Central memory CD8-positive, alpha-beta T cell (primary cell): Measurements from ENCODE around the gene FAM81A.
"Not testable (repeated sequence)": the region's sequence is repeated elsewhere in the genome, so short reads cannot be mapped to it uniquely, and the experiment has no call there.

ENCODE experiments used
- ATAC-seq: fragments of 150-1000 bp; cut with Tn5 transposase; replicated peaks from 2 replicates; pipeline ENCODE4 v1.10.0; 2022; ENCODE audit warnings: mild to moderate bottlenecking, moderate FRiP score, moderate number of reproducible peaks; ENCODE audit not compliant: poor library complexity, severe bottlenecking; ENCODE audit errors: extremely low read depth
- DNase-seq, 2 donors: peaks; one replicate each; pipeline ENCODE4 v3.0.0; 2021; ENCODE audit warnings: low spot score in 2 of 2
- H3K27ac Mint-ChIP-seq: one replicate; pipeline ENCODE4 v1.8.0; 2022; ENCODE audit warnings: low read depth, mild to moderate bottlenecking, moderate library complexity, mixed read lengths
- H3K27me3 Mint-ChIP-seq: one replicate; pipeline ENCODE4 v1.8.0; 2022; ENCODE audit warnings: mixed read lengths
- H3K36me3 Mint-ChIP-seq: one replicate; pipeline ENCODE4 v1.8.0; 2022; ENCODE audit warnings: mild to moderate bottlenecking, moderate library complexity, mixed read lengths; ENCODE audit not compliant: insufficient read depth
- H3K4me1 Mint-ChIP-seq: one replicate; pipeline ENCODE4 v1.8.0; 2022; ENCODE audit warnings: mixed read lengths
- H3K4me3 Mint-ChIP-seq: one replicate; pipeline ENCODE4 v1.8.0; 2022; ENCODE audit warnings: mild to moderate bottlenecking, moderate library complexity, mixed read lengths
- H3K9me3 Mint-ChIP-seq: one replicate; pipeline ENCODE4 v1.8.0; 2022; ENCODE audit warnings: mixed read lengths

FAM81A gene

DNA sequence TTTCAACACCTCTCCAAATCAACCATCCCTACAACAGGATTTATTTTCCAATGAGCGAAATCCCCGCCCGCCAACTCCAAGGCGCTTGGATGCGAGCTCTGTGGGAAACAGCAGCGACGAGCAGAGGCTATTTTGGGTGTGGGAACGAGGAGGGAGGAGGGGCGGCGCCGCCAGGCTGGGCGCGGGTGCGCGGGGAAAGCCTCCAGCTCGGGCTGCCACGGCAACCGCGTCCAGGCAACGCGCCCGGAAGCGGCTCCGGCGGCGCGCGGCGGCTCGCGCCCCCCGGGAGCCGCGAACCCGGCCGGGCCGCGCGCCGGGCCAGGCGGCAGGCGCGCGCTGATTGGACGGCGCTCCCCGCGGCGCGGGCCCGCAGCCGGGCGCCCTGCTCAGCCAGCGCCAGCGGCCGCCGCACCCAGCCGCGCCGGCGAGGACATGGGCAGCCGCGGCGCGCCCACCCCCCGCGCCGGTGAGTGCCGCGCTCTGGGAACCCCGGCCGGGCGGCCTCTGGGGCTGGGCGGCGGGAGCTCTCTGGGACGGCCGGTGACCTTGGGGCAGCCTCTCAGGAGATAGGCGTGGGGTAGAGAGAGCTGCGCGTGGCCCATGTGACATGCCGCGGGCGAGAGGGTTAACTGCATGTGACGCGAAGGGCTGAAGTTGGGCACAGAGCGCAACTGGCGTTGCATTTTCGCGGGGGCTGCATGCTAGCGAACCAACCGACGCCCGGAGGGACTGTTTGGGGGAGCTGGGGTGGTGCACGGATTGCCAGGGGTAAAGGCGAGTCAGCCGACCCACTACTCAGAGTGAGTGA is at the start of gene FAM81A:
FAM81A (plus strand) TSS at position 370 of the 808 bp plus-strand sequence. CDS start 20,441 bp downstream, outside the sequence.
- DNase-seq (no peak), ATAC-seq (peak; percentile 46)
- H3K27ac Mint-ChIP-seq: no peak within 1 kb of the TSS
- peaks cover 65% of the 10 kb centered on the region for H3K27me3 Mint-ChIP-seq
- H3K4me1 Mint-ChIP-seq: peaks cover 13% of the 10 kb centered on the region
- H3K36me3 Mint-ChIP-seq: peaks cover 3% of the 10 kb centered on the region
- H3K9me3 Mint-ChIP-seq: no peaks in the 10 kb centered on the region
- peak within 1 kb of the TSS; percentile 69 for H3K4me3 Mint-ChIP-seq

DNA sequence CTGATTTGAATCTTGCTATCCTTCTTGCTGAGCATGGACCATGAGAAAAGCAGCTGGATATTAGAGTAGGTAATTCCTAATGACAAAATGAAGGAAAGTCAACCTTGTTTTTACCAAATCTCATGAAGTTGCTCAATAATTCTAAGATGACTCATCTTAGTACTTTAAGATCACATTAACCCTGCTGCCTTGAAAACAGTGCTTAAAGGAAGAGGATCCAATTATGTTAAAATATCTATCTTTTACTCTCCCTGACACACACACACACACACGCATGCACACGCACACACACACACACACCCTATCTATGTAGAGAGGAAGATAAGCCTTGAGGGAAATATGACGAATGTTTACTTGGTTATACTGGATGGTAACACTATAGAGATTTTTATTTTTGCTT is 49.3 kb upstream of the FAM81A start:
- Mint-ChIP-seq H3K4me3 (no peak overlapping the region), H3K27ac (no peak overlapping the region), H3K27me3 (peaks cover 7% of the 10 kb centered on the region), H3K9me3 (no peaks in the 10 kb centered on the region), H3K4me1 (peaks cover 6% of the 10 kb centered on the region), H3K36me3 (peaks cover 2% of the 10 kb centered on the region)
- ATAC-seq (no peak), DNase-seq (no peak)

DNA sequence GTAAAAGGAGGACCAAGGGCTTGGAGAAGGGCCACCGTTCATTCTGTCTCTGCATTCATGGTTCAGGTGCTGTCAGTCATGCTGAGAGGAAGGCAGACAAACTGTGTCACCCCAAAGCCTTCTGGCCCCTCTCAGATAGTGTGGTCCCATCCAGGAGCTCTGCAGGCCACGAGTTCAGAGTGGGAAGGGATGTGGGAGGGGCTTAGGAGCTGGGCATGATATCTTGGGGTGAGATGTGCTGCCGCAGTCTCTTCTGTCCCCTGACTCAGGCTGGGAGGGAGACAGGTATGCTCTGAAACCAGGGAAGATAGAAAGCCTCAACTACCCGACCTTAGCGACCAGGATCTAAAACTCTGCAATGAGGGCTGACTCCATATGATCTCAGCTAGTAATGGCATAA is 45.7 kb upstream of the FAM81A start:
- no peak for ATAC-seq
- no peaks in the 10 kb centered on the region for H3K4me1 Mint-ChIP-seq
- H3K36me3 Mint-ChIP-seq: no peaks in the 10 kb centered on the region
- no peak overlapping the region for H3K27ac Mint-ChIP-seq
- H3K9me3 Mint-ChIP-seq: no peaks in the 10 kb centered on the region
- peaks cover 25% of the 10 kb centered on the region for H3K27me3 Mint-ChIP-seq
- no peak overlapping the region for H3K4me3 Mint-ChIP-seq
- no peak for DNase-seq

DNA sequence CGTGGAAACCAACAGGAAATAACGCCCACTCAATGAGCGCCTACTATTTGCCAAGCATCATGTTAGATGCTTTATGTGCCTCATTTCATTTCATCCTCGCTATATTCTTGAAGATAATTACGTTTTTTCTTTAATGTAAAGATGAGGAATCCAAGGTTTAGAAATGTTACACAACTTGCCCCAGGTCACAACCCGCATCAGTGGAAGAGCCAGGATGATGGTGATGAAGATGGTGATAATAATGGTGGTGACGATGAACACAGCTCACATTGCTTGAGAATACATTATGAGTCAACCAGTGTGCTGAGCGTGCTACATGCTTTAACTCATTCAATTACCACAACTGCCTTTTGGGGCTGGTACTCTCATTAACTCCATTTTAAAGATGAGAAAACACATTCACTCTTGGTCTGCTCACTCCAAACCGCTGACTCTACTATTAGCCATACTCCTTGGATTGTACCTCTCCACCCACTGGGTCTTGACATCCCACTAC is 43.8 kb upstream of the FAM81A start:
- H3K4me1 Mint-ChIP-seq: no peaks in the 10 kb centered on the region
- H3K36me3 Mint-ChIP-seq: peaks cover 1% of the 10 kb centered on the region
- no peak overlapping the region for H3K27ac Mint-ChIP-seq
- no peaks in the 10 kb centered on the region for H3K9me3 Mint-ChIP-seq
- peaks cover 34% of the 10 kb centered on the region for H3K27me3 Mint-ChIP-seq
- ATAC-seq (no peak), DNase-seq (no peak)
- no peak overlapping the region for H3K4me3 Mint-ChIP-seq

DNA sequence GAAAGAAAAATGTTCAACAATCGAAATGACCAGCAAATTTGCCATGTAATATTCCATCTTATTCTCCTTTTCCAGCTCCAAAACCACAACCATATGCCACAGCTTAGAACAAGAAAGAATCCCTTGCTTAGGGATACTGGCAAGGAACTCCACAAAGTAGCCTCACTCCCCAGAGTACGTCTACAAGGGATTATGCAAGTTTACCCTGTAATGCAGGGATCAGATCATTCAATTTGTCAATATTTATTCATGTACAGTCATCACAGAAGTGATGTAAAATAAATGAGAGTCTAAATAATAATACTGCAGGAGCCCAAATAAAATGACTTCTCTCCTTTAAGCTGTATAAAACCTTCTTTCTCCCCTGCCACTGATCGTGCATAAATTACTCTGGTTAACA is 41.8 kb upstream of the FAM81A start:
- DNase-seq (no peak), ATAC-seq (no peak)
- no peaks in the 10 kb centered on the region for H3K4me1 Mint-ChIP-seq
- no peak overlapping the region for H3K4me3 Mint-ChIP-seq
- H3K27me3 Mint-ChIP-seq: peaks cover 50% of the 10 kb centered on the region
- H3K9me3 Mint-ChIP-seq: no peaks in the 10 kb centered on the region
- H3K36me3 Mint-ChIP-seq: peaks cover 1% of the 10 kb centered on the region
- no peak overlapping the region for H3K27ac Mint-ChIP-seq

DNA sequence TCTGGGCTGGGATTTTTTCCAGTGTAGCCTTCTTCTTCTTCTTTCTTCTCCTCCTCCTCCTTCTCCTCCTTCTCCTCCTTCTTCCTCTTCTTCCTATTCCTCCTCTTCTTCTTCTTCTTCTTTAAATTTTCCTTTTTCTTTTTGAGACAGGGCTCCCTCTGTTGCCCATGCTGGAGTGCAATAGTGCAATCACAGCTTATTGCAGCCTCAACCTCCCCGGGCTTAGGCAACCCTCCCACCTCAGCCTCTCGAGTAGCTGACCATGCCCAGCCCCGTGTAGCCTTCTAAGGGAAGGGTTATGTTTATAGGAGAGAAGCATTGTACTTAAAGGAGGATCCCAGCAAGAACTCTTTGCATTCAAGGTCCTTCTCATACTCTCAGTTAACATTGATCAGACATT is 41.3 kb upstream of the FAM81A start:
- no peak for ATAC-seq
- Mint-ChIP-seq H3K9me3 (no peaks in the 10 kb centered on the region), H3K27ac (no peak overlapping the region), H3K4me1 (no peaks in the 10 kb centered on the region), H3K27me3 (peaks cover 54% of the 10 kb centered on the region), H3K36me3 (peaks cover 1% of the 10 kb centered on the region), H3K4me3 (no peak overlapping the region)
- no peak for DNase-seq

DNA sequence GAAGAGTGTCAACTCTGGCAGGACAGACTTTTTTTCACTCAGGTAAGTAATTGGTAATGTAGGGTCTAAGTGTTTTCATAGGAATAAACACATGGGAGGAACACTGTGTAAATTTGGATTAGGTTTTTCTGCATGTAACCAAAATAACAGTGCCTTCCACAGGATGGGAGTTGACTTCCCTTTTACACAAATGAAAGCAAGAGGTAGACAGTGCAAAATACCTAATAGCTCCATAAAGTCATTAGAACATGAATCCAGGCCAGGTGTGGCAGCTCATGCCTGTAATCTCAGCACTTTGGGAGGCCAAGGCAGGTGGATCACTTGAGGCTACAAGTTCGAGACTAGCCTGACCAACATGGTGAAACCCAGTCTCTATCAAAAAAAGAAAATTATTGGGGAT is 39.8 kb upstream of the FAM81A start:
- H3K27ac Mint-ChIP-seq: no peak overlapping the region
- no peak overlapping the region for H3K4me3 Mint-ChIP-seq
- DNase-seq (no peak), ATAC-seq (no peak)
- H3K4me1 Mint-ChIP-seq: no peaks in the 10 kb centered on the region
- H3K27me3 Mint-ChIP-seq: peaks cover 51% of the 10 kb centered on the region
- no peaks in the 10 kb centered on the region for H3K9me3 Mint-ChIP-seq
- peaks cover 1% of the 10 kb centered on the region for H3K36me3 Mint-ChIP-seq

DNA sequence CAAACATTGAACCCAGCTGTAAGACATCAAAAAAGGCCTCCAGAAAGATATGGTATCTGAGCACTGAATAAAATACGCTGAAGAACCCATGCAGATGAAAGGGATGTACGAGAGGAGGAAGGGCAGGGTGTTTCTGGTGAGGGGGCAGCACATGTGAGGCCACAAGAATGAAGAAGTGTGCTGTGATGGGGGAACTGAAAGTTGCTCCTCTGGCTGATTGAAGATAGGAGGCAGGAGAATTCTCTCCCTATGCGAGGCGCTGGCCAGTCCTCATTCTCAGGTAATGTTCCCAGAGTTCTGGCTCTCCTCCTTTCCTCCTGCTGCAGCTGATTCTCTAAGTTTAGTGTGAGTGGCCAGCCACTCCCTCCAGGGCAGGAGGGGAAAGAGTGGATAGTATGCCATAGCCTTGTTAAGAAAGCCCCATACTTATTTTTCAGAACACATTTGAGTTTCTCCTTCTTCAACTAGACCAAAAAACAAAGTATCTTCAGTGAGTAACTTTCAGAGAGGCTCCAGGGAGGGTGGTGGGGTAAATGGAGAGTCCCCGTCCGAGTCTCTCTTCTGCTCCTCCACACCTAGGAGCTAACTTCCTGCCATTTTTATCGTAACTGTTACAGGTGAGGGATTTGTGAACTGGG is 38.4 kb upstream of the FAM81A start:
- ATAC-seq (peak; percentile 40), DNase-seq (no peak)
- Mint-ChIP-seq H3K4me1 (no peaks in the 10 kb centered on the region), H3K27me3 (peaks cover 52% of the 10 kb centered on the region), H3K4me3 (no peak overlapping the region), H3K36me3 (peaks cover 1% of the 10 kb centered on the region), H3K9me3 (no peaks in the 10 kb centered on the region), H3K27ac (no peak overlapping the region)

DNA sequence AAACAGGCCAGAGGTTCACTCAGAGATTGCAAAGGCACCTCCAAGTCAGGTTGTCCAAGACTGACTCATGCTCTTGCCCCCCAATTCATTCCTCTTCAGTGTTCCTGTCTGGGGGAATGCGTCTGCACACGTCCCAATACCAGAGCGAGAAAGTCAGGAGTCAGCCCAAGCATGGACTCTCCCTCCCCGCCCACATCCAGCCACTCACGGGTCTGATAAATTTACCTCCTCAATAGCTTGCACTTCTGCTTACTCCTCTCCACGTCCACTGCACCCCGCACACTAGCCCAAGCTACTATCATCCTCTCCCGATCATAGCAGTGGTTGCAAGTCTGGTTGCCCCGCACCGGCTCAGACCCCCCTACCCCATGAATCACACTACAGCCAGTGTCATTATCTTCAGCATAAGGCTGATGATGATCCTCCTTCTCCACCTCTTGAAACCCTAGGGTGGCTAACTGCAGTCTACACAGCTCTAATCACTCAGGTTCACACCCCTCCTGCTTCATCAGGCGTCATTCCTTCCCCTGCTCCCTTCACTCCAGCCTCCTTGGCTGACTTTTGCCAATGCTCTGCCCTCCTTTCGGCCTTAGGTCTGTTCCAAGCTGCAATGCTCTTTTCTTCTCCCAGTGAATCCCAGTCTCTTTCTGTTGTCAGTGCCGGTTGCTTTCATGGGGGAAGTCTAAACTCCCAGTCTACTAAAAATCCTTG is 37.7 kb upstream of the FAM81A start:
- Mint-ChIP-seq H3K27me3 (peaks cover 59% of the 10 kb centered on the region), H3K4me1 (no peaks in the 10 kb centered on the region), H3K4me3 (no peak overlapping the region), H3K9me3 (no peaks in the 10 kb centered on the region), H3K27ac (no peak overlapping the region), H3K36me3 (peaks cover 1% of the 10 kb centered on the region)
- no peak for DNase-seq
- no peak for ATAC-seq

DNA sequence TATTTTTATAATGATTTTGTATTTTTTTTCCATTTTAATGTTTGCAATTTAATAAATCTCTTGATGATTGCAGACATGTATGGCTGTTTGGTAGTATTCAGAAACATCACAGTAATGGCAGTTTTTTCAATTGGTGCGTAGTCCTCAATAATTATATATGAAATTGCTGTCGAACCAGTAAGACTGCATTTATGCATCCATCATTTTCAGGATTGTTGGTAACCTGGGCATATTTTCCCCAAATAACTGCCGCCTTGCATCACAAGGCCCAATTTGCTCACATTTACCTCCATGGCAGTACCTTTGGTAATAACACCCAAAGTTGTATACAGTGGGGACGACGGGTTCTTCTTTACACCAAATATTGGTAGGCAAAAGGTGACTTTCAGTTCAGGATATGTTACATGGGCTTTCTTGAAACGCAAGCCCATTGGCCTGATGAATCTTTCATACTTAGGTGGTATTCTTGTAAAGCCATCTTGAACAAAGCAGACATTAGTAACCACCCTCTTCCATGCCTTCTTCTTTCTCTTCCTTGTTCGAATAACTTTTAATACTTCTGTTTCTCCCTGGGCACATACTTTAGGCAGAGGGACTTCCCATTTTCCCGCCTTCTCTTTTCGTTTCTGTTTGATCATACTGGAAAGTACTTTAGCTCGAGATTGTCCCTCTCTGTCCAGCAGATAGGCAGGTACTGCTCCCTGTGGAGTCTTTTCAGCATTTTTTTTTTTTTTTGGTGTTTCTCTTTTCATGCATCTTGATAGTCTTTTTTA is 36.7 kb upstream of the FAM81A start:
- H3K9me3 Mint-ChIP-seq, H3K4me1 Mint-ChIP-seq, DNase-seq, H3K4me3 Mint-ChIP-seq, H3K36me3 Mint-ChIP-seq, ATAC-seq, H3K27ac Mint-ChIP-seq: not testable (repeated sequence)
- peaks cover 60% of the 10 kb centered on the region for H3K27me3 Mint-ChIP-seq

DNA sequence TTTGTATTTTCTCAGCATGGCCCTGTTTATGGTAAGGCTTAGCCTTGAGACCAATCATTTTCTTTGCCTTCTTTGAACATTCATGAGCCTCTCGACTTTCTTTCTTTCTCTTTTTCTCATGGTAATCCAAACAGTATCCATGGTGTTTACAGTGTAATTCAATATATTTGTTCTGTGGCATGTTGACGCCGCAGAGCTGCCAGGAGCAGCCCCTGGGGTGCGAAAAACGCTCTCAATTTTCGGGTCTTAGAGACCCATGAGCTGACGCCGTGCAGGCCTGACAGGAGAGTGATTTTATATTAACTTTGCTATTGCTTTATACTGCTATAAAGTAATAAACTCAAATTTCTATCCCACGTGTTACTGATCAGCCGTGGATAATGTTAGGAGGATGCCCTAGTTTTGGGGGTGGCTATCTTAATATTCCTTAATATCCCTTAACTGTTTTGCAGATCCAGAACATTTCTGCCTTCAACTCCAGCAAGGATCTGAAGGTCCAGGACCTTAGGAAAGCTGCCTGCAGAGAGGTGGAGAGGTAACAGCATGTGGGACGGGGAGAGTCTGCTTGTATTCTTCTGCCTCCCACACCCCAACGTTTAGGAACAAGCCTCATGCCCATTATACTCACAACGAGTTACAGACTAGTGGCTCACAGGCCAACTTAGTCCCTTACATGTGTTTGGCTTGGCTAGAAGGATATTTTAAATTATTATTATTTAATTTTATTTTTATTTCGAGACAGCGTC is 36.0 kb upstream of the FAM81A start:
- no peak overlapping the region for H3K4me3 Mint-ChIP-seq
- DNase-seq (no peak), ATAC-seq (no peak)
- H3K4me1 Mint-ChIP-seq: no peaks in the 10 kb centered on the region
- peaks cover 1% of the 10 kb centered on the region for H3K36me3 Mint-ChIP-seq
- H3K9me3 Mint-ChIP-seq: no peaks in the 10 kb centered on the region
- peaks cover 55% of the 10 kb centered on the region for H3K27me3 Mint-ChIP-seq
- H3K27ac Mint-ChIP-seq: no peak overlapping the region

DNA sequence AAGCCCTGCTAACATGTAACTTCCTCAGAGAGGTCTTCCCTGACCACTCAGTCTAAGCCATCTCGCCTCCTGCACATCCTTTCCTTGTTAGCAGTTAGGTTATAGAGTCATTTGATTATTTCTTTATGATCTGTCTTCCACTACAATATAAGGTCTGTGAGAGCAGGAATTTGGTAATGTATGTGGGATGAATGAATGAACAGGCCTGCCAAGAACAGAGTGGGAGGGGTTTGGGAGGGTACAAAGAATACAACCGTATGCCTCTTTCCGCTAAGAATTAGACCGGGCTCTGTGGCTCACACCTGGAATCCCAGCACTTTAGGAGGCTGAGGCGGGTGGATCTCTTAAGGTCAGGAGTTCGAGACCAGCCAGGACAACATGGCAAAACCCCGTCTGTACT is 32.9 kb upstream of the FAM81A start:
- H3K36me3 Mint-ChIP-seq: no peaks in the 10 kb centered on the region
- no peak for DNase-seq
- no peak for ATAC-seq
- no peaks in the 10 kb centered on the region for H3K4me1 Mint-ChIP-seq
- H3K4me3 Mint-ChIP-seq: no peak overlapping the region
- no peak overlapping the region for H3K27ac Mint-ChIP-seq
- no peaks in the 10 kb centered on the region for H3K9me3 Mint-ChIP-seq
- peaks cover 56% of the 10 kb centered on the region for H3K27me3 Mint-ChIP-seq
